Right forelimb (tissue), 1 donor: ENCODE measurements around the gene RPP40.
"Not testable (repeated sequence)": the region's sequence is repeated elsewhere in the genome, so short reads cannot be mapped to it uniquely, and the experiment has no call there.

Source experiments
- DNase-seq: peaks from one replicate; pipeline ENCODE4 v3.0.0-alpha.2; 2018

RPP40 gene, protein sequence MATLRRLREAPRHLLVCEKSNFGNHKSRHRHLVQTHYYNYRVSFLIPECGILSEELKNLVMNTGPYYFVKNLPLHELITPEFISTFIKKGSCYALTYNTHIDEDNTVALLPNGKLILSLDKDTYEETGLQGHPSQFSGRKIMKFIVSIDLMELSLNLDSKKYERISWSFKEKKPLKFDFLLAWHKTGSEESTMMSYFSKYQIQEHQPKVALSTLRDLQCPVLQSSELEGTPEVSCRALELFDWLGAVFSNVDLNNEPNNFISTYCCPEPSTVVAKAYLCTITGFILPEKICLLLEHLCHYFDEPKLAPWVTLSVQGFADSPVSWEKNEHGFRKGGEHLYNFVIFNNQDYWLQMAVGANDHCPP

GRCh38 chr6:5003604-5004372 is at the start of gene RPP40:
TSS of gene RPP40 (minus strand) at chr6:5004037. CDS start at chr6:5004002, 35 bp downstream.
- peak; percentile 99 for DNase-seq

DNA sequence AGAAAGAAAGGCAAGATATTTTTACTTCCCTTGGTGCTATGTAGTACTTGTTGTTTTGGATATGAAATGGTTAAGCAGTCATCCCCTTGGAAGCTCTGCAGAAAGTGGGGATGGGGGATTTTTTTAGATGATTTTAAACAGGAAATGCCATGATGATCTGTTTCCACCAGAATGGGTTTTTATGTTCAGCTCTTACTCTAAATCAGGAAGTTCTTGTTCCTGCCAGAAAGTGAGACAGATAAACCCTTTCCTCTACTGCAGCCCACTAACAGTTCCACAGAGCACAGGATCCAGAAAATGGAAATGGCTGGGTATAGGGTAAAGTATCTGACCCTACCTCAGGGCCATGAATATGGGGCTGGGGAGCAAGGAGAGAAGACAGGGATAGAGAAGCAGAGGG is 49.2 kb upstream of the RPP40 start:
- DNase-seq: no peak

GRCh38 chr6:5051394-5051793 is 47.6 kb upstream of the RPP40 start:
- DNase-seq: no peak

- no peak for DNase-seq
These were observed 46.2 kb upstream of the RPP40 start for GRCh38 chr6:5050009-5050408.

DNA sequence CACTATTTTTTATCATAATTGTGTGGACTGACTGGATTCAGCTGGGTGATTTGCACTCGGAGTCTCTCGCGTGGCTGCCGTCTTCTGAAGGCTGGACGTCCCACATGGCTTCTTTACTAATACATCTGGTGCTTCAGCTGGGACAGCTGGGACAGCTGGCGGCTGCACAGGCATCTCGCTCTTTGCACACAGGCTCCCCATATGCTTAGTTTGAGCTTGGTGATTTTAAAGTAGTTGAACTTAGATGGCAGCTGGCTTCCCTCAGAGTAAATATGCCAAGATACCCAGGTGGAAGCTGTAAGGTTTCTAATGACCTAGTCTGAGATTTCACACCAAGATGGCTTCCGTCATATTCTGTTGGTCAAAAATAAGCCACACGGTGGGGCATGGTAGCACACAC is 42.6 kb upstream of the RPP40 start:
- no peak for DNase-seq

- DNase-seq: no peak
These were observed 41.6 kb upstream of the RPP40 start for GRCh38 chr6:5045416-5045815.

GRCh38 chr6:5044866-5045265 is 41.0 kb upstream of the RPP40 start:
- no peak for DNase-seq

GRCh38 chr6:5042436-5042835 is 38.6 kb upstream of the RPP40 start:
- DNase-seq: no peak

DNA sequence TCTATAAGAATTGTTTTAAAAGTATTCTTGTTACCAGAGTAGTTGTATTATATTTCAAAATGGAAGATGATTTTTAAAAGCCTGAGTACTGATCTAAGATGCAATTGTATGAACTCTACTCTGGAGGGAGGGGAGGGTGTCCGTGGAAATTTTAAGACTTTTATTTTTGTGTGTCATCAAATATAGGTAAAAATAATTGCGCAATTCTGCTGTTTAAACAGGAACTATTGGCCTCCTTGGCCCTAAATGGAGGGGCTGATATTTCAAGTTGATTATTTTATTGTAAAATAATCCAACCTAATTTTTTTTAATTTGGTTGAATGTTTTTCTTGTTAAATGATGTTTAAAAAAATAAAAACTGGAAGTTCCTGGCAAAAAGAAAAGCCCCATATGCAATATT is 38.1 kb upstream of the RPP40 start:
- DNase-seq: no peak

- no peak for DNase-seq
These were observed 32.4 kb upstream of the RPP40 start for GRCh38 chr6:5036269-5036668.

- DNase-seq: no peak
These were observed 30.9 kb upstream of the RPP40 start for GRCh38 chr6:5034736-5035135.

GRCh38 chr6:5034328-5034727 is 30.5 kb upstream of the RPP40 start:
- no peak for DNase-seq

DNA sequence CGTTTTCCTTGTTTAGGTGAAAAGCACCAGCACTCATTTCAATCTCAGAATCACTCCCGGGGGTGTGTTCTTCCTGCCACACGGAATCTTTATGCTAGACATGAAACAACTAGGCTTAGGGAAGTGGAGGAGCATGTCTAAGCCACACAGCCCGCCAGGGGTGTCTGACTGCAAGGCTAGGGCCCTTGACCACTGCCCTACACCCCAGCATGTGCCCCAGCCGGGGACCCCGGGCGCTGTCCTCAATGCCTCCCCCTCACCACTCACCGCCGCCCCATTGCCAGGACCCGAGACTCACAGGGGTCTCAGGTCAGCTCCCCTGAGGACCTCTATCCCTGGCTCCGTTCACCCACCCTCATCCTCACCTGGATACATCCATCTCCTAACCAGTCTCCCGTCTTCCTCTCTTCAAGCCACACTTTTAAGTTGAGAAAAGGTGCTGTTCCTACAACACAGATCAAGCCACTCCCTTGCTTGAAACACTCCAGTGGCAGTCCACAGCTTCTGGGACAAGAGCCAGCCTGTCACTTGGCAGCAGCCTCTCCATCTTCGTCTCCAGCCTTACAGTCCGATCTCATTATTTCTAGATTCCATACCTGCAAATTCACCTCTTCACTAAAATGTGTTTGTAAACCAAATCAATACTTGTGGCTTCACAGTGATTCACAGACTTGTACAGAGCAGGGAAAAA is 29.5 kb upstream of the RPP40 start:
- DNase-seq: not testable (repeated sequence)

- DNase-seq: not testable (repeated sequence)
These were observed 28.9 kb upstream of the RPP40 start for GRCh38 chr6:5032706-5033105.

- DNase-seq: no peak
These were observed 27.3 kb upstream of the RPP40 start for GRCh38 chr6:5031150-5031549.

GRCh38 chr6:5030596-5031136 is 26.8 kb upstream of the RPP40 start:
- peak; percentile 78 for DNase-seq

- no peak for DNase-seq
These were observed 25.8 kb upstream of the RPP40 start for GRCh38 chr6:5029609-5030008.

GRCh38 chr6:5028921-5029320 is 25.1 kb upstream of the RPP40 start:
- no peak for DNase-seq

- DNase-seq: no peak
These were observed 24.5 kb upstream of the RPP40 start for GRCh38 chr6:5028301-5028700.

GRCh38 chr6:5025911-5026819 is 22.3 kb upstream of the RPP40 start:
- peak; percentile 71 for DNase-seq

DNA sequence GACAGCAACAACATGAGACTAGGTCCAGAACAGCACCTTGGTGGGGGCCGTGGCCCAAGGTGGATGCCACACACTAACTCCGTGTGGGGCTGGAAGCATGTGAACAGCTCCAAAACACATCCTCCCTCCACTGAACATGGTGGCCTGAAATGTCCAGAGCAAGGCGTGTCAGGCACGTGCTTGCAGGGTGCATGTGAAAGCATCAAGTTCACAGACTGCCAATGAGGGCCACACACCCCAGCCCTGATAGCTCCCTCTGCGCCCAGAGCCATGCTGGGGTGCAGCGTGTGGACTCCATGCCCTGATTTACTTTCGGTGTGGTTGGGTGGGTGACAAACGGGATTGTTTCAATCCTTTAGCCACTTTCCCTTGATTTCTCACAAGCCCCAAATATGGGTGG is 20.1 kb upstream of the RPP40 start:
- DNase-seq: no peak

GRCh38 chr6:5020142-5020541 is 16.3 kb upstream of the RPP40 start:
- DNase-seq: no peak
